Stimulated activated naive CD8-positive, alpha-beta T cell treated with anti-CD3 and anti-CD28 coated beads, Interleukin-15, amount 100 ng/mL, for 72 hours (primary cell): ENCODE data around the gene ANAPC15.
A peak's percentile ranks its signal among the peaks of the same experiment; 100 is the strongest.
"Not testable (repeated sequence)": the region's sequence is repeated elsewhere in the genome, so short reads cannot be mapped to it uniquely, and the experiment has no call there.

Source experiments
- ATAC-seq: fragments of 150-1000 bp; cut with Tn5 transposase; 2 replicates; pipeline ENCODE4 v1.10.0; 2021; ENCODE audit warnings: mild to moderate bottlenecking, moderate library complexity
- DNase-seq, 2 donors: peaks; one replicate each; pipeline ENCODE4 v3.0.0; 2021 to 2022
- H3K27ac Mint-ChIP-seq, 2 donors: one replicate each; pipeline ENCODE4 v1.8.0; 2022; ENCODE audit warnings: mild to moderate bottlenecking in 2 of 2, mixed read lengths in 2 of 2, moderate library complexity in 2 of 2
- H3K27me3 Mint-ChIP-seq: one replicate; pipeline ENCODE4 v1.8.0; 2022; ENCODE audit warnings: mixed read lengths
- H3K4me1 Mint-ChIP-seq: one replicate; pipeline ENCODE4 v1.8.0; 2022; ENCODE audit warnings: mild to moderate bottlenecking, mixed read lengths
- H3K4me3 Mint-ChIP-seq, 2 donors: one replicate each; pipeline ENCODE4 v1.8.0; 2022; ENCODE audit warnings: mild to moderate bottlenecking in 2 of 2, mixed read lengths in 2 of 2, moderate library complexity in 1 of 2
- H3K9me3 Mint-ChIP-seq, 2 donors: one replicate each; pipeline ENCODE4 v1.8.0; 2022; ENCODE audit warnings: mixed read lengths in 2 of 2

ANAPC15 gene

GRCh38 chr11:72135891-72136683 is 23.6 kb upstream of the ANAPC15 start:
- peaks cover 8% of the 10 kb centered on the region for H3K4me1 Mint-ChIP-seq
- no peak overlapping the region for H3K27ac Mint-ChIP-seq
- no peak for ATAC-seq
- no peaks in the 10 kb centered on the region for H3K9me3 Mint-ChIP-seq
- no peak for DNase-seq
- no peak overlapping the region for H3K4me3 Mint-ChIP-seq
- peaks cover 8% of the 10 kb centered on the region for H3K27me3 Mint-ChIP-seq

GRCh38 chr11:72135473-72135872 is 23.0 kb upstream of the ANAPC15 start, which contains the start of gene FOLR3:
FOLR3 (plus strand) TSS chr11:72135725; CDS start chr11:72135953, 228 bp downstream.
- DNase-seq, H3K4me3 Mint-ChIP-seq, H3K27me3 Mint-ChIP-seq, H3K4me1 Mint-ChIP-seq, H3K9me3 Mint-ChIP-seq, ATAC-seq, H3K27ac Mint-ChIP-seq: not testable (repeated sequence)

- Mint-ChIP-seq H3K4me3 (no peak overlapping the region), H3K4me1 (peaks cover 8% of the 10 kb centered on the region), H3K27ac (no peak overlapping the region), H3K9me3 (peaks cover 14 to 15% of the 10 kb centered on the region in 2 donors), H3K27me3 (peaks cover 8% of the 10 kb centered on the region)
- no peak for ATAC-seq
- DNase-seq: no peak
Measured at GRCh38 chr11:72132646-72133045, 20.2 kb upstream of the ANAPC15 start.

GRCh38 chr11:72129381-72129780 is 16.9 kb upstream of the ANAPC15 start:
- Mint-ChIP-seq H3K9me3 (peaks cover 14 to 15% of the 10 kb centered on the region in 2 donors), H3K27ac (no peak overlapping the region), H3K27me3 (peaks cover 8% of the 10 kb centered on the region), H3K4me3 (no peak overlapping the region), H3K4me1 (no peaks in the 10 kb centered on the region)
- ATAC-seq: no peak
- no peak for DNase-seq

- no peaks in the 10 kb centered on the region for H3K27me3 Mint-ChIP-seq
- no peak overlapping the region for H3K4me3 Mint-ChIP-seq
- no peak for ATAC-seq
- peaks cover 14 to 15% of the 10 kb centered on the region in 2 donors for H3K9me3 Mint-ChIP-seq
- H3K27ac Mint-ChIP-seq: no peak overlapping the region
- H3K4me1 Mint-ChIP-seq: no peaks in the 10 kb centered on the region
- DNase-seq: no peak
Measured at GRCh38 chr11:72127923-72128322, 15.4 kb upstream of the ANAPC15 start.

GRCh38 chr11:72125956-72126355 is 13.5 kb upstream of the ANAPC15 start:
- no peak overlapping the region for H3K27ac Mint-ChIP-seq
- peaks cover 14 to 15% of the 10 kb centered on the region in 2 donors for H3K9me3 Mint-ChIP-seq
- H3K4me3 Mint-ChIP-seq: no peak overlapping the region
- peaks cover 3% of the 10 kb centered on the region for H3K27me3 Mint-ChIP-seq
- no peaks in the 10 kb centered on the region for H3K4me1 Mint-ChIP-seq
- no peak for DNase-seq
- no peak for ATAC-seq

- Mint-ChIP-seq H3K27me3 (peaks cover 7% of the 10 kb centered on the region), H3K4me1 (no peaks in the 10 kb centered on the region), H3K27ac (no peak overlapping the region), H3K9me3 (peaks cover 9 to 12% of the 10 kb centered on the region in 2 donors), H3K4me3 (no peak overlapping the region)
- no peak for ATAC-seq
- no peak for DNase-seq
Measured at GRCh38 chr11:72124046-72124445, 11.6 kb upstream of the ANAPC15 start.

GRCh38 chr11:72123117-72123653 is 10.7 kb upstream of the ANAPC15 start:
- DNase-seq (no peak), ATAC-seq (no peak)
- Mint-ChIP-seq H3K4me1 (no peaks in the 10 kb centered on the region), H3K9me3 (peaks cover under 1 to 4% of the 10 kb centered on the region in 2 donors), H3K4me3 (no peak overlapping the region), H3K27ac (peak overlapping the region in 1 of 2 donors; percentile 13), H3K27me3 (peaks cover 7% of the 10 kb centered on the region)

- Mint-ChIP-seq H3K27ac (no peak overlapping the region), H3K9me3 (no peaks in the 10 kb centered on the region), H3K4me3 (no peak overlapping the region), H3K4me1 (no peaks in the 10 kb centered on the region), H3K27me3 (peaks cover 7% of the 10 kb centered on the region)
- ATAC-seq: no peak
- DNase-seq: no peak
Measured at GRCh38 chr11:72122607-72123006, 10.1 kb upstream of the ANAPC15 start.

GRCh38 chr11:72120930-72121329 is 8.4 kb upstream of the ANAPC15 start:
- H3K4me1 Mint-ChIP-seq: no peaks in the 10 kb centered on the region
- ATAC-seq (no peak), DNase-seq (no peak)
- no peak overlapping the region for H3K4me3 Mint-ChIP-seq
- H3K9me3 Mint-ChIP-seq: no peaks in the 10 kb centered on the region
- H3K27ac Mint-ChIP-seq: no peak overlapping the region
- peaks cover 7% of the 10 kb centered on the region for H3K27me3 Mint-ChIP-seq

GRCh38 chr11:72119198-72119597 is 6.7 kb upstream of the ANAPC15 start:
- no peak overlapping the region for H3K27ac Mint-ChIP-seq
- peaks cover 0 to 6% of the 10 kb centered on the region in 2 donors for H3K9me3 Mint-ChIP-seq
- no peak overlapping the region for H3K4me3 Mint-ChIP-seq

GRCh38 chr11:72116019-72116755 is 3.7 kb upstream of the ANAPC15 start:
- Mint-ChIP-seq H3K4me3 (no peak overlapping the region), H3K9me3 (peaks cover 0 to 6% of the 10 kb centered on the region in 2 donors), H3K4me1 (peaks cover 13% of the 10 kb centered on the region), H3K27ac (no peak overlapping the region), H3K27me3 (peaks cover 6% of the 10 kb centered on the region)
- ATAC-seq (no peak), DNase-seq (no peak)

More at GRCh38 chr11:72119198-72119597, 6.7 kb upstream of the ANAPC15 start:
- no peak for DNase-seq
- Mint-ChIP-seq H3K4me1 (no peaks in the 10 kb centered on the region), H3K27me3 (peaks cover 7% of the 10 kb centered on the region)
- ATAC-seq: no peak

GRCh38 chr11:72114570-72114969 is 2.1 kb upstream of the ANAPC15 start:
- DNase-seq (no peak), ATAC-seq (no peak)
- H3K27me3 Mint-ChIP-seq: no peaks in the 10 kb centered on the region
- H3K9me3 Mint-ChIP-seq: peaks cover 0 to 6% of the 10 kb centered on the region in 2 donors
- peaks cover 17% of the 10 kb centered on the region for H3K4me1 Mint-ChIP-seq
- H3K27ac Mint-ChIP-seq: peak overlapping the region in 1 of 2 donors; percentile 2
- H3K4me3 Mint-ChIP-seq: no peak overlapping the region

- Mint-ChIP-seq H3K27me3 (no peaks in the 10 kb centered on the region), H3K4me1 (peaks cover 17% of the 10 kb centered on the region), H3K4me3 (peak overlapping the region; percentile 88 to 96), H3K9me3 (peaks cover 0 to 6% of the 10 kb centered on the region in 2 donors), H3K27ac (peak overlapping the region; percentile 98 to 100)
- ATAC-seq (no peak), DNase-seq (no peak)
Measured at GRCh38 chr11:72112978-72113808, 698 bp upstream of the ANAPC15 start.
